Activated B cell treated with CpG ODN at 0.5 μM for 24 hours (primary cell): ENCODE measurements around the gene LAMC3. TPM values are rescaled to one million over a fixed set of nuclear protein-coding genes. Genes with fewer than 3 reads are reported as not detected.

Experiments
- ATAC-seq: fragments of 200-7000 bp; cut with Tn5 transposase; one replicate; pipeline ENCODE4 v1.10.0; 2021; ENCODE audit warnings: low read depth, mild to moderate bottlenecking, moderate library complexity
- CTCF ChIA-PET: fragments of 350-600 bp; sonication (Branson Sonifier 250); formaldehyde crosslinking; loops from one replicate; lab custom pipeline; 2021; ENCODE audit warnings: antibody characterized with exemption; lab: Charles Lee
- POLR2A ChIA-PET: fragments of 350-600 bp; sonication (Branson Sonifier 250); formaldehyde crosslinking; loops from one replicate; lab custom pipeline; 2021; ENCODE audit warnings: antibody characterized with exemption; lab: Charles Lee
- DNase-seq: peaks from one replicate; pipeline ENCODE4 v3.0.0; 2022
- H3K27ac Mint-ChIP-seq: one replicate; pipeline ENCODE4 v1.8.0; 2020; ENCODE audit warnings: mixed read lengths
- H3K27me3 Mint-ChIP-seq: one replicate; pipeline ENCODE4 v1.8.0; 2021; ENCODE audit warnings: mixed read lengths
- H3K36me3 Mint-ChIP-seq: one replicate; pipeline ENCODE4 v1.8.0; 2021; ENCODE audit warnings: low read depth, mixed read lengths
- H3K4me1 Mint-ChIP-seq: one replicate; pipeline ENCODE4 v1.8.0; 2021; ENCODE audit warnings: mixed read lengths
- H3K4me3 Mint-ChIP-seq: one replicate; pipeline ENCODE4 v1.8.0; 2020; ENCODE audit warnings: mild to moderate bottlenecking, mixed read lengths
- H3K9me3 Mint-ChIP-seq: one replicate; pipeline ENCODE4 v1.8.0; 2020; ENCODE audit warnings: mixed read lengths
- intact Hi-C: fragments of 100-400 bp; cut with micrococcal nuclease; formaldehyde crosslinking; loops from one replicate; pipeline ENCODE4 v1.15.1; 2024
- total RNA-seq: library from RNA; stranded (reverse); gene quantifications from 2 replicates; pipeline ENCODE4 v1.2.3, GENCODE V29; 2022
- TF ChIP-seq, protein P1 (sequence below): fragments of 200-600 bp; IDR thresholded peaks from one replicate; pipeline ENCODE4 v1.8.0; 2022; ENCODE audit warnings: antibody characterized with exemption, mild to moderate bottlenecking

Gene LAMC3
- total RNA-seq, 1 donor from 2014 or later = not detected

DNA sequence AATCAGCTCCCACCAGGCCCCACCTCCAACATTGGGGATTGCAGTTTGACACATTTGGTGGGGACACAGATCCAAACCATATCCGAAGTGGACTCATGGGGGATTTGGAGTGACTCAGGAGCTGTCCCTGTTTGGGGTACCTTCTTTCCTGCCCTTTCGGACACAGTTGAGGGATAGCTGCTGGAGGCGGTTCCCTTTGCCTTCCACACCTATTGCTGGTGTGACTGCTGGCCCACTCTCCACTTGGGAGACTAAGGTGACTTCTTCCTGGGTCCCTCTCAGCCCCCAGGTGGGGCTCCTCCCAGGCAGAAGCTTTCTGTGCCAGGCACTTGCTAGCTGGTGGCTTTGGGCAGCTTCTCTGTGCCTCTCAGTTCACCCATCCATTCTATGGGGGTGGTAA lies 26.6 kb downstream of the LAMC3 start:
- intact Hi-C loops = no loop called here
- Mint-ChIP-seq H3K4me1 (no peaks in the 10 kb centered on the region), H3K9me3 (no peaks in the 10 kb centered on the region), H3K36me3 (no peaks in the 10 kb centered on the region), H3K27me3 (peaks cover 8% of the 10 kb centered on the region), H3K27ac (no peak overlapping the region), H3K4me3 (no peak overlapping the region)
- CTCF ChIA-PET = no interaction called here
- TF ChIP-seq, protein P1, sequence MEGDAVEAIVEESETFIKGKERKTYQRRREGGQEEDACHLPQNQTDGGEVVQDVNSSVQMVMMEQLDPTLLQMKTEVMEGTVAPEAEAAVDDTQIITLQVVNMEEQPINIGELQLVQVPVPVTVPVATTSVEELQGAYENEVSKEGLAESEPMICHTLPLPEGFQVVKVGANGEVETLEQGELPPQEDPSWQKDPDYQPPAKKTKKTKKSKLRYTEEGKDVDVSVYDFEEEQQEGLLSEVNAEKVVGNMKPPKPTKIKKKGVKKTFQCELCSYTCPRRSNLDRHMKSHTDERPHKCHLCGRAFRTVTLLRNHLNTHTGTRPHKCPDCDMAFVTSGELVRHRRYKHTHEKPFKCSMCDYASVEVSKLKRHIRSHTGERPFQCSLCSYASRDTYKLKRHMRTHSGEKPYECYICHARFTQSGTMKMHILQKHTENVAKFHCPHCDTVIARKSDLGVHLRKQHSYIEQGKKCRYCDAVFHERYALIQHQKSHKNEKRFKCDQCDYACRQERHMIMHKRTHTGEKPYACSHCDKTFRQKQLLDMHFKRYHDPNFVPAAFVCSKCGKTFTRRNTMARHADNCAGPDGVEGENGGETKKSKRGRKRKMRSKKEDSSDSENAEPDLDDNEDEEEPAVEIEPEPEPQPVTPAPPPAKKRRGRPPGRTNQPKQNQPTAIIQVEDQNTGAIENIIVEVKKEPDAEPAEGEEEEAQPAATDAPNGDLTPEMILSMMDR = no peak
- ATAC-seq (no peak), DNase-seq (no peak)
- POLR2A ChIA-PET = no interaction called here

DNA sequence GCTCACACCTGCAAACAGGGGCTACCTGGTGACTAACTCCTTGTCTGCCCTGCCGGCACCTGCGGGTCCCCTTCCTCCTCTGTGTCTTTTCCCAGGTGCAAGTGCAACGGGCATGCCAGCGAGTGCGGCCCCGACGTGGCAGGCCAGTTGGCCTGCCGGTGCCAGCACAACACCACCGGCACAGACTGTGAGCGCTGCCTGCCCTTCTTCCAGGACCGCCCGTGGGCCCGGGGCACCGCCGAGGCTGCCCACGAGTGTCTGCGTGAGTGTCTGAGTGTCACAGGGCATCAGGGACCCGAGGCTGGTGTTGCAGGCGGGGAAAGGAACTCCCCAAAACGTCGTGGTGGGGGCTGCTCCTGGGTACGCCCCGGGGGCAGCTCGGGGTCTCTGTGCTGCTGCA lies 27.1 kb downstream of the LAMC3 start:
- no peak overlapping the region for H3K27ac Mint-ChIP-seq
- DNase-seq (no peak), ATAC-seq (no peak)
- TF ChIP-seq, protein P1 = no peak
- no peak overlapping the region for H3K4me3 Mint-ChIP-seq
- no peaks in the 10 kb centered on the region for H3K36me3 Mint-ChIP-seq
- ChIA-PET POLR2A (no interaction called here), CTCF (no interaction called here)
- intact Hi-C loops = no loop called here
- H3K4me1 Mint-ChIP-seq = no peaks in the 10 kb centered on the region
- peaks cover 8% of the 10 kb centered on the region for H3K27me3 Mint-ChIP-seq
- no peaks in the 10 kb centered on the region for H3K9me3 Mint-ChIP-seq

DNA sequence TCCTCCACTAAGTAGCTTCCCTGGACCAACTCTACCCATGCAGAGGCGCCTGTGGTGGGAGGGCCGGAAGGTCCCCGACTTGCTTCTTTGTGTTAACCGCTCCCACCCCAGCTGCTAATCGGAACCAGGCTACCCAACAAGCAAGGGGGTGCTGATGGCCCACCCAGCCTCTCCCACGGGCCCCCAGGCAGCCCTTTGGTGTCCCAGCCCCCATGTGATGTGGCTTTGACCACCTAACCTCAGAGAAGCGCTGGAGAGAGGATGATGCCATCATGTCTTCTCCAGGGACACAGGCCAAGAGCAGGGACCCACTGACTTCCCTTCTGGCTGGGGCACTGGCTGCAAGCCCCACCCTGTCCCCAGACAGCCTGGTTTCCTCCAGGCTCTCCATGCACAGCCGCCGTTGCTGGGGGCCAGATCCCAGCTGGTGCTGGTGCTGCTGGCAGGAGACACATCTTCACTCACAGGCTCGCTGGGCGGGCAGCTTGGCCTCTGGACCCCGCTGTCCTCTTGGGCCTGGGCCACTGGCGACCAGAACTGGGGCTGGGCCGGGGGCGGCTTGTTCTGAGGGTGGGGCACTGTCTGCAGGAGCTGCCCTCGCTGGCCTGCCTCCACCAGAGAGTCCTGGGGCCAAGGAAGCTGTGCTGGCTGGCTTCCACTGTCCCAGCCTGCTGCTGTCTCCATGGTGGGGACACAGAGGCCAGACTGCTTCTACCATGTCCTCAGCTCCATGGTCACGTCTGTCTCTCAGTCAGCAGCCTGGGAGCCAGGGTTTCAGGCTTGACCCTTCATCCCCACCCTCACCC lies 27.8 kb downstream of the LAMC3 start:
- Mint-ChIP-seq H3K27me3 (peaks cover 8% of the 10 kb centered on the region), H3K36me3 (no peaks in the 10 kb centered on the region), H3K27ac (no peak overlapping the region), H3K4me3 (no peak overlapping the region), H3K9me3 (no peaks in the 10 kb centered on the region), H3K4me1 (no peaks in the 10 kb centered on the region)
- no peak for ATAC-seq
- DNase-seq = no peak
- ChIA-PET CTCF (interaction anchor here (0.6 to 0.8 kb wide), 2 partner anchors 10 to 170 kb away, joined by 3 read pairs; no protein-coding TSS in a partner anchor), POLR2A (no interaction called here)
- intact Hi-C loops = no loop called here
- TF ChIP-seq, protein P1 = no peak

DNA sequence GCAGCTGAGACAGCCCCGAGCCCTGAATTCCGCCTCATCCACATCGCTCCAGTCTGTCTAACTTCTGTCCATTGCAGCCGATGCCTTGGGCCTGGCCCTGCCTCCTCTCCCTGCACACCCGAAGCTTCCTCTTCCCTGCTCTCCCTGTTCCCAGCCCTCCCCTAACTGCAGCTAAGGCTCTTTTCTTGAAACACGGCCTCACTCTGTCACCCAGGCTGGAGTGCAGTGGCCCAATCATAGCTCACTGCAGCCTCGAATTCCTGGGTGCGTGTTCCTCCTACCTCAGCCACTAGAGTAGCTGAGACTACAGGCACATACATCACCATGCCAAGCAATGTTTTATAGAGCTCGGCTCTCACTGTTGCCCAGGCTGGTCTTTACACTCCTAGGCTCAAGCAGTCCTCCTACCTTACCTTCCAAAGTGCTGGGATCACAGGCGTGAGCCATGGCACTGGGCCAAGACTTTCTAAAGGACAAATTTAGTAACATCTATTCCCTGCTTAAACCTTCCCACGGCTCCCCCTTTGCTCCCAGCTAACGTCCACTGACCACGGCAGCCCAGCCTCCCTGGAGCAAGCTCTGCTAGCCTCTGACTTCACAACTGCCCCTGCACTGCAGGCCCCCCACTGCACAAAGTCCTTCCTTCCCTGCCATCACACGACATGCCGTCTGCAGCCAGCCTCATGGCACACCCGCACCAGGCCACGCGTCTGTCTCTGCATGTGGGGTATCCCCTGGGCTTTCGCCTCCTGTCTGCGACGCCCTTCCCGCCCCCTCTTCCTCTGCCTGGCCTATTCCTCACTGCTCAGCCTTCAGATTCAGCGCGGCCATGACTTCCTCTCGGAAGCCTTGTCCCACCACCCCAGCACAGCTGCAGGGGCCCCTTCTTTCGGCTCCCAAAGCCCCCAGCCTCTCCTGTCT lies 28.6 kb downstream of the LAMC3 start:
- intact Hi-C loops = no loop called here
- H3K36me3 Mint-ChIP-seq = no peaks in the 10 kb centered on the region

More for the DNA sequence above, 28.6 kb downstream of the LAMC3 start:
- H3K4me1 Mint-ChIP-seq = no peaks in the 10 kb centered on the region
- ATAC-seq (no peak), DNase-seq (no peak)
- TF ChIP-seq, protein P1 = no peak
- H3K27me3 Mint-ChIP-seq = peaks cover 8% of the 10 kb centered on the region
- POLR2A ChIA-PET = no interaction called here
- H3K27ac Mint-ChIP-seq = no peak overlapping the region
- H3K4me3 Mint-ChIP-seq = no peak overlapping the region
- no peaks in the 10 kb centered on the region for H3K9me3 Mint-ChIP-seq
- CTCF ChIA-PET = interaction anchor here (0.8 kb wide), 2 partner anchors 9 to 171 kb away, joined by 3 read pairs; no protein-coding TSS in a partner anchor
